HEK293 (cell line): Measurements from ENCODE around the gene TBC1D20.

ENCODE experiments used
- CTCF ChIA-PET: fragments of 350-600 bp; formaldehyde crosslinking; extraction: SDS; loops from one replicate; lab custom pipeline; 2021; ENCODE audit warnings: antibody characterized with exemption; lab: Yijun Ruan, JAX
- POLR2A ChIA-PET: fragments of 300-600 bp; formaldehyde crosslinking; extraction: SDS; loops from one replicate; lab custom pipeline; 2020; ENCODE audit warnings: antibody characterized with exemption, inconsistent platforms; lab: Yijun Ruan, JAX
- H3K27ac ChIP-seq: fragments of 200-500 bp; sonication (Bioruptor generic); 2 replicates; pipeline ENCODE4 v1.5.1; 2014; ENCODE audit warnings: low read depth, low read length, control low read depth, inconsistent platforms; ENCODE audit errors: extremely low read depth
- H3K36me3 ChIP-seq, 2 experiments: fragments of 200-500 bp in 1 of 2; sonication (Bioruptor generic) in 1 of 2; 1 replicate in 1 of 2; 2 replicates in 1 of 2; pipeline ENCODE4 v1.5.1; 2014 to 2017; ENCODE audit warnings: inconsistent platforms in 2 of 2, low read length in 2 of 2; ENCODE audit not compliant: control insufficient read depth in 2 of 2, insufficient read depth in 1 of 2
- H3K4me1 ChIP-seq: fragments of 200-500 bp; sonication (Bioruptor generic); 2 replicates; pipeline ENCODE4 v1.5.1; 2014; ENCODE audit warnings: mild to moderate bottlenecking, low read length, inconsistent platforms; ENCODE audit not compliant: control insufficient read depth, insufficient read depth
- H3K4me3 ChIP-seq: 2 replicates; pipeline ENCODE4 v1.5.1; 2011; ENCODE audit warnings: low read depth, mild to moderate bottlenecking, control low read depth, low read length, moderate library complexity
- H3K9me3 ChIP-seq: fragments of 200-500 bp; sonication (Bioruptor generic); 2 replicates; pipeline ENCODE4 v1.5.1; 2014; ENCODE audit warnings: low read depth, low read length, inconsistent platforms; ENCODE audit not compliant: control insufficient read depth, insufficient read depth
- BCL11A ChIP-seq: fragments of 450-650 bp; formaldehyde crosslinking; IDR thresholded peaks from 2 replicates; pipeline ENCODE4 v1.5.1; 2016; ENCODE audit warnings: low read depth, missing biosample characterization, missing genetic modification characterization
- BCL11B ChIP-seq: fragments of 450-650 bp; formaldehyde crosslinking; IDR thresholded peaks from 2 replicates; pipeline ENCODE4 v1.5.1; 2016; ENCODE audit warnings: low read depth, missing biosample characterization, missing genetic modification characterization
- ELK4 ChIP-seq: IDR thresholded peaks from 2 replicates; pipeline ENCODE4 v1.6.1; 2011; ENCODE audit warnings: mild to moderate bottlenecking, low read depth, low read length, borderline replicate concordance
- GLI4 ChIP-seq: fragments of 450-650 bp; formaldehyde crosslinking; IDR thresholded peaks from 2 replicates; pipeline ENCODE4 v1.5.1; 2016; ENCODE audit warnings: missing biosample characterization, missing genetic modification characterization
- HOXA7 ChIP-seq: sonication (generic); formaldehyde crosslinking; IDR thresholded peaks from 2 replicates; pipeline ENCODE4 v1.8.1; 2022; ENCODE audit warnings: missing genetic modification reagents, borderline replicate concordance
- KLF7 ChIP-seq: fragments of 450-650 bp; formaldehyde crosslinking; IDR thresholded peaks from 2 replicates; pipeline ENCODE4 v1.5.1; 2016; ENCODE audit warnings: missing biosample characterization, missing genetic modification characterization, borderline replicate concordance
- PATZ1 ChIP-seq: fragments of 450-650 bp; formaldehyde crosslinking; IDR thresholded peaks from 2 replicates; pipeline ENCODE4 v1.5.1; 2016; ENCODE audit warnings: missing biosample characterization, missing genetic modification characterization
- PRDM10 ChIP-seq: fragments of 450-650 bp; formaldehyde crosslinking; IDR thresholded peaks from 2 replicates; pipeline ENCODE4 v1.5.1; 2016; ENCODE audit warnings: missing biosample characterization, missing genetic modification characterization
- PRDM2 ChIP-seq: fragments of 450-650 bp; formaldehyde crosslinking; IDR thresholded peaks from 2 replicates; pipeline ENCODE4 v1.5.1; 2016; ENCODE audit warnings: missing biosample characterization, missing genetic modification characterization, borderline replicate concordance
- ZBTB20 ChIP-seq: fragments of 450-650 bp; formaldehyde crosslinking; IDR thresholded peaks from 2 replicates; pipeline ENCODE4 v1.5.1; 2016; ENCODE audit warnings: missing biosample characterization, missing genetic modification characterization
- ZEB2 ChIP-seq: fragments of 450-650 bp; formaldehyde crosslinking; IDR thresholded peaks from 2 replicates; pipeline ENCODE4 v1.5.1; 2016; ENCODE audit warnings: missing biosample characterization, missing genetic modification characterization
- ZFP41 ChIP-seq: fragments of 450-650 bp; formaldehyde crosslinking; IDR thresholded peaks from 2 replicates; pipeline ENCODE4 v1.5.1; 2016; ENCODE audit warnings: missing biosample characterization, missing genetic modification characterization, borderline replicate concordance
- ZNF146 ChIP-seq: fragments of 450-650 bp; formaldehyde crosslinking; IDR thresholded peaks from 2 replicates; pipeline ENCODE4 v1.5.1; 2016; ENCODE audit warnings: missing biosample characterization, missing genetic modification characterization
- ZNF157 ChIP-seq: fragments of 450-650 bp; formaldehyde crosslinking; IDR thresholded peaks from 2 replicates; pipeline ENCODE4 v1.5.1; 2016; ENCODE audit warnings: missing biosample characterization, missing genetic modification characterization
- ZNF248 ChIP-seq: fragments of 450-650 bp; formaldehyde crosslinking; IDR thresholded peaks from 2 replicates; pipeline ENCODE4 v1.5.1; 2017; ENCODE audit warnings: missing biosample characterization, missing genetic modification characterization
- ZNF274 ChIP-seq, 2 experiments: fragments of 200-500 bp in 1 of 2; fragments of 450-650 bp in 1 of 2; sonication (Bioruptor generic) in 1 of 2; formaldehyde crosslinking in 1 of 2; IDR thresholded peaks; 2 replicates each; pipeline versions ENCODE4 v1.5.1 to v1.6.1; 2014 to 2016; ENCODE audit warnings: borderline replicate concordance in 1 of 2, inconsistent platforms in 1 of 2, low read length in 1 of 2, missing biosample characterization in 1 of 2, missing genetic modification characterization in 1 of 2
- ZNF311 ChIP-seq: fragments of 450-650 bp; formaldehyde crosslinking; IDR thresholded peaks from 2 replicates; pipeline ENCODE4 v1.5.1; 2017; ENCODE audit warnings: missing biosample characterization, missing genetic modification characterization, borderline replicate concordance
- ZNF473 ChIP-seq: fragments of 450-650 bp; formaldehyde crosslinking; IDR thresholded peaks from 2 replicates; pipeline ENCODE4 v1.5.1; 2017; ENCODE audit warnings: missing biosample characterization, missing genetic modification characterization
- ZNF521 ChIP-seq: fragments of 450-650 bp; formaldehyde crosslinking; IDR thresholded peaks from 2 replicates; pipeline ENCODE4 v1.5.1; 2017; ENCODE audit warnings: missing biosample characterization, mild to moderate bottlenecking, missing genetic modification characterization
- ZXDB ChIP-seq: fragments of 450-650 bp; formaldehyde crosslinking; IDR thresholded peaks from 2 replicates; pipeline ENCODE4 v1.5.1; 2016; ENCODE audit warnings: missing biosample characterization, missing genetic modification characterization

TBC1D20 gene

GRCh38 chr20:420166-420620 is 42.1 kb downstream of the TBC1D20 start:
- no peak overlapping the region for H3K4me3 ChIP-seq
- ChIA-PET CTCF (no interaction called here), POLR2A (no interaction called here)
- H3K4me1 ChIP-seq: no peaks in the 10 kb centered on the region
- H3K36me3 ChIP-seq: peaks cover 17 to 63% of the 10 kb centered on the region in 2 experiments; a peak in 2 of 3 replicates
- H3K27ac ChIP-seq: no peak overlapping the region
- TF ChIP-seq HOXA7 (CRISPR knock-in tag) (0 out of 2 replicates have a peak, but pooled peaks have one; percentile 2), BCL11A (tag by site-specific recombination) (0 out of 2 replicates have a peak, but pooled peaks have one; percentile 1), GLI4 (tag by site-specific recombination) (no peak)
- TF ChIP-seq, all 188 proteins: peak for 2
- H3K9me3 ChIP-seq: no peaks in the 10 kb centered on the region

- Histone ChIP-seq H3K36me3 (peaks cover 17 to 63% of the 10 kb centered on the region in 2 experiments; a peak in 2 of 3 replicates), H3K27ac (no peak overlapping the region), H3K4me1 (no peaks in the 10 kb centered on the region), H3K4me3 (no peak overlapping the region), H3K9me3 (no peaks in the 10 kb centered on the region)
- POLR2A ChIA-PET: no interaction called here
- CTCF ChIA-PET: no interaction called here
- TF ChIP-seq HOXA7 (CRISPR knock-in tag) (0 out of 2 replicates have a peak, but pooled peaks have one; percentile 7), ZNF521 (tag by site-specific recombination) (no peak), ZNF274 (IDR thresholded peaks at IDR 0.05; ENCODE audit: low read length) (no peak), ZNF274 (tag by site-specific recombination; IDR thresholded peaks at IDR 0.05; ENCODE audit: borderline replicate concordance) (no peak), PATZ1 (tag by site-specific recombination) (no peak), ZXDB (no peak), ZFP41 (tag by site-specific recombination) (no peak), ELK4 (no peak), ZNF146 (tag by site-specific recombination) (no peak), BCL11A (tag by site-specific recombination) (peak; percentile 59; the same call in 1 of the 2 replicates), ZNF473 (no peak), KLF7 (no peak), ZEB2 (tag by site-specific recombination) (peak; percentile 32; the same call in 1 of the 2 replicates), PRDM10 (no peak), ZNF157 (tag by site-specific recombination) (no peak), BCL11B (tag by site-specific recombination) (peak; percentile 84), ZNF311 (tag by site-specific recombination) (no peak), PRDM2 (tag by site-specific recombination) (no peak), ZBTB20 (tag by site-specific recombination) (no peak), ZNF248 (tag by site-specific recombination) (no peak)
These were observed 42.7 kb downstream of the TBC1D20 start for GRCh38 chr20:419556-420165.
